ENCODE measurements around the gene POTEF. TPM values are rescaled to one million over a fixed set of nuclear protein-coding genes. Genes with fewer than 3 reads are reported as not detected.
"Not testable (repeated sequence)": the region's sequence is repeated elsewhere in the genome, so short reads cannot be mapped to it uniquely, and the experiment has no call there.

Gene POTEF
- total and polyA plus RNA-seq, 2 donors (not counting 3 experiments of a cell fraction or from before 2014, with no cell fraction given), result 0.04 TPM; not detected in 1

DNA sequence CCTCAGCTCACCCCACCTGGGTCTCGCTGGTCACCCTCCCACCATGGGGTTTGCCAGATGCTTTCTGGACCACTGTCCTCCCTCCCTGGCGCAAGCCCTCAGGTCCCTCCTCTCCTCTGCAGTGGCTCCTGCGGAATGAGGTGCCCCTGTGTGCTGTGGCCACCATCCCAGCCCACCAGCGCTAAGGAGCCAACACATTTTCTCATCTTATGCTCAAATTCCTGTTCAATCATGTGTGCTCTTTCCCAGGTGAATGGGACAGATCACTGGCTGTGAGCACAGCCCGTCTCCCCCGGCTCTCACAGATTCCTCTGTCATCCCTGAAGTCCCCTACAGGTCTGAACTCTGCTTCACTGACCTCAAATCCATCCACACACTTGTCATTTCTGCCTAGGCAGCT lies 31.1 kb upstream of the POTEF start:
- H3K4me1 ChIP-seq (ENCODE audit: control insufficient read depth, extremely low read depth, insufficient read depth, low read length), result no peaks in the 10 kb centered on the region
- no peak for DNase-seq (ENCODE audit: low read depth, low spot score)
- no peaks in the 10 kb centered on the region for H3K27me3 ChIP-seq (ENCODE audit: control insufficient read depth in 2 of 2, insufficient read depth in 2 of 2, low read length in 2 of 2)
- H3K4me3 ChIP-seq (replicated peaks in 1 of 3; ENCODE audit: insufficient read depth in 1 of 3, low read depth in 1 of 3, low read length in 3 of 3), result no peak overlapping the region
- peaks cover 0 to 15% of the 10 kb centered on the region in 2 experiments for H3K36me3 ChIP-seq (ENCODE audit: control insufficient read depth in 2 of 2, extremely low read depth in 1 of 2, insufficient read depth in 2 of 2, low read length in 2 of 2)
- H3K79me2 ChIP-seq (ENCODE audit: control insufficient read depth, insufficient read depth, low read length), result no peaks in the 10 kb centered on the region
- CTCF ChIA-PET, result no interaction called here
- intact Hi-C loops (cut with micrococcal nuclease), result no loop called here
- FAIRE-seq, result no peak
- BruUV-seq (replicated peaks), result no TSS peak
- TF ChIP-seq POLR2A (IDR thresholded peaks at IDR 0.05; ENCODE audit: low read depth, low read length), result no peak
- TF ChIP-seq GATA2 (IDR thresholded peaks at IDR 0.05; ENCODE audit: insufficient read depth, insufficient read length, low read depth, low read length), result no peak
- TF ChIP-seq, protein P1, sequence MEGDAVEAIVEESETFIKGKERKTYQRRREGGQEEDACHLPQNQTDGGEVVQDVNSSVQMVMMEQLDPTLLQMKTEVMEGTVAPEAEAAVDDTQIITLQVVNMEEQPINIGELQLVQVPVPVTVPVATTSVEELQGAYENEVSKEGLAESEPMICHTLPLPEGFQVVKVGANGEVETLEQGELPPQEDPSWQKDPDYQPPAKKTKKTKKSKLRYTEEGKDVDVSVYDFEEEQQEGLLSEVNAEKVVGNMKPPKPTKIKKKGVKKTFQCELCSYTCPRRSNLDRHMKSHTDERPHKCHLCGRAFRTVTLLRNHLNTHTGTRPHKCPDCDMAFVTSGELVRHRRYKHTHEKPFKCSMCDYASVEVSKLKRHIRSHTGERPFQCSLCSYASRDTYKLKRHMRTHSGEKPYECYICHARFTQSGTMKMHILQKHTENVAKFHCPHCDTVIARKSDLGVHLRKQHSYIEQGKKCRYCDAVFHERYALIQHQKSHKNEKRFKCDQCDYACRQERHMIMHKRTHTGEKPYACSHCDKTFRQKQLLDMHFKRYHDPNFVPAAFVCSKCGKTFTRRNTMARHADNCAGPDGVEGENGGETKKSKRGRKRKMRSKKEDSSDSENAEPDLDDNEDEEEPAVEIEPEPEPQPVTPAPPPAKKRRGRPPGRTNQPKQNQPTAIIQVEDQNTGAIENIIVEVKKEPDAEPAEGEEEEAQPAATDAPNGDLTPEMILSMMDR (IDR thresholded peaks at IDR 0.05; ENCODE audit: extremely low read depth in 1 of 2, insufficient read depth in 1 of 2, low read depth in 1 of 2, low read length in 2 of 2), result no peak
- no peak for TF ChIP-seq MYC (IDR thresholded peaks at IDR 0.05; ENCODE audit: low read depth, low read length)
- TF ChIP-seq JUN (IDR thresholded peaks at IDR 0.05; ENCODE audit: borderline replicate concordance, insufficient read depth, insufficient read length, low read depth), result no peak
- TF ChIP-seq FOS (IDR thresholded peaks at IDR 0.05; ENCODE audit: borderline replicate concordance, insufficient read depth, low read length), result no peak
- TF ChIP-seq, protein P2, sequence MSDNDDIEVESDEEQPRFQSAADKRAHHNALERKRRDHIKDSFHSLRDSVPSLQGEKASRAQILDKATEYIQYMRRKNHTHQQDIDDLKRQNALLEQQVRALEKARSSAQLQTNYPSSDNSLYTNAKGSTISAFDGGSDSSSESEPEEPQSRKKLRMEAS (IDR thresholded peaks at IDR 0.05; ENCODE audit: insufficient read depth, insufficient read length), result no peak
- no peak for TF ChIP-seq POLR2AphosphoS5 (IDR thresholded peaks at IDR 0.05; ENCODE audit: insufficient read depth, low read depth, low read length)
- TF ChIP-seq EZH2 (IDR thresholded peaks at IDR 0.05; ENCODE audit: borderline replicate concordance, low read depth, low read length, severe bottlenecking), result no peak
- H3K9ac ChIP-seq (replicated peaks; ENCODE audit: extremely low read depth, insufficient read depth, low read length), result no peak overlapping the region
- no peak overlapping the region for H3K27ac ChIP-seq (ENCODE audit: insufficient read depth, low read depth, low read length)
- no peaks in the 10 kb centered on the region for H4K20me1 ChIP-seq (replicated peaks; ENCODE audit: control insufficient read depth, extremely low read depth, insufficient read depth, low read length)
- no peak overlapping the region for H3K4me2 ChIP-seq (ENCODE audit: insufficient read depth, low read length)
- H2AFZ ChIP-seq (ENCODE audit: low read depth, low read length), result no peak overlapping the region
- POLR2A ChIA-PET, result no interaction called here
- H3K9me3 ChIP-seq (replicated peaks; ENCODE audit: control insufficient read depth, insufficient read depth, low read length), result no peaks in the 10 kb centered on the region
- no peaks in the 10 kb centered on the region for H3K9me1 ChIP-seq (replicated peaks; ENCODE audit: control insufficient read depth, extremely low read depth, insufficient read depth, low read length)
- dilution Hi-C loops (cut with MboI; ENCODE audit: extremely low pct_ligation_motif_present, low sequenced_read_pairs), result no loop called here

DNA sequence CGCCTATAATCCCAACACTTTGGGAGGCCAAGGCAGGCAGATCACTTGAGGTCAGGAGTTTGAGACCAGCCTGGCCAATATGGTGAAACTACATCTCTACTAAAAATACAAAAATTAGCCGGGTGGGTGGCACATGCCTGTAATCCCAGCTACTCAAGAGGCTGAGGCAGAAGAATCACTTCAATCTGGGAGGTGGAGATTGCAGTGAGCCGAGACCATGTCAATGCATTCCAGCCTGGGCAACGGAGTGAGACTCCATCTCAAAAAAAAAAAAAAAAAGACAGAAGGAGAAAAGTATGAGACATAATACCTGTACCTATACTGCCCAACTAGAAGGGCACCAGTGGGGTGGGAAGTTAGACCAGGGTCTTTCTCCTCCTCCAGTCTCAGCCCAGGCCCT lies 30.4 kb upstream of the POTEF start:
- FAIRE-seq; intact Hi-C loops (cut with micrococcal nuclease); H3K4me3 ChIP-seq (replicated peaks in 1 of 3; ENCODE audit: insufficient read depth in 1 of 3, low read depth in 1 of 3, low read length in 3 of 3); H3K9me3 ChIP-seq (replicated peaks; ENCODE audit: control insufficient read depth, insufficient read depth, low read length); H2AFZ ChIP-seq (ENCODE audit: low read depth, low read length); H3K27ac ChIP-seq (ENCODE audit: insufficient read depth, low read depth, low read length); H4K20me1 ChIP-seq (replicated peaks; ENCODE audit: control insufficient read depth, extremely low read depth, insufficient read depth, low read length); H3K9ac ChIP-seq (replicated peaks; ENCODE audit: extremely low read depth, insufficient read depth, low read length); DNase-seq (ENCODE audit: low read depth, low spot score); H3K4me1 ChIP-seq (ENCODE audit: control insufficient read depth, extremely low read depth, insufficient read depth, low read length); BruUV-seq (replicated peaks); H3K27me3 ChIP-seq (ENCODE audit: control insufficient read depth in 2 of 2, insufficient read depth in 2 of 2, low read length in 2 of 2); H3K4me2 ChIP-seq (ENCODE audit: insufficient read depth, low read length); POLR2A ChIA-PET; H3K79me2 ChIP-seq (ENCODE audit: control insufficient read depth, insufficient read depth, low read length); H3K9me1 ChIP-seq (replicated peaks; ENCODE audit: control insufficient read depth, extremely low read depth, insufficient read depth, low read length); dilution Hi-C loops (cut with MboI; ENCODE audit: extremely low pct_ligation_motif_present, low sequenced_read_pairs): not testable (repeated sequence)
- CTCF ChIA-PET, result interaction anchor here (0.7 kb wide), 1 partner anchor 207 kb away, joined by 3 read pairs; no protein-coding TSS in a partner anchor
- peaks cover 0 to 15% of the 10 kb centered on the region in 2 experiments for H3K36me3 ChIP-seq (ENCODE audit: control insufficient read depth in 2 of 2, extremely low read depth in 1 of 2, insufficient read depth in 2 of 2, low read length in 2 of 2)
